Bronchial smooth muscle cell (primary cell): ENCODE measurements around the gene MAGEL2. TPM values are rescaled to one million over a fixed set of nuclear protein-coding genes. Genes with fewer than 3 reads are reported as not detected.

Experiments used
- total RNA-seq: library from RNA; depleted of rRNA; stranded (reverse); fragments of >200 nt; gene quantifications from 2 replicates; pipeline ENCODE4 v1.2.1, GENCODE V29; 2014

MAGEL2 gene
- under 0.01 TPM in 2 replicates for total RNA-seq

DNA sequence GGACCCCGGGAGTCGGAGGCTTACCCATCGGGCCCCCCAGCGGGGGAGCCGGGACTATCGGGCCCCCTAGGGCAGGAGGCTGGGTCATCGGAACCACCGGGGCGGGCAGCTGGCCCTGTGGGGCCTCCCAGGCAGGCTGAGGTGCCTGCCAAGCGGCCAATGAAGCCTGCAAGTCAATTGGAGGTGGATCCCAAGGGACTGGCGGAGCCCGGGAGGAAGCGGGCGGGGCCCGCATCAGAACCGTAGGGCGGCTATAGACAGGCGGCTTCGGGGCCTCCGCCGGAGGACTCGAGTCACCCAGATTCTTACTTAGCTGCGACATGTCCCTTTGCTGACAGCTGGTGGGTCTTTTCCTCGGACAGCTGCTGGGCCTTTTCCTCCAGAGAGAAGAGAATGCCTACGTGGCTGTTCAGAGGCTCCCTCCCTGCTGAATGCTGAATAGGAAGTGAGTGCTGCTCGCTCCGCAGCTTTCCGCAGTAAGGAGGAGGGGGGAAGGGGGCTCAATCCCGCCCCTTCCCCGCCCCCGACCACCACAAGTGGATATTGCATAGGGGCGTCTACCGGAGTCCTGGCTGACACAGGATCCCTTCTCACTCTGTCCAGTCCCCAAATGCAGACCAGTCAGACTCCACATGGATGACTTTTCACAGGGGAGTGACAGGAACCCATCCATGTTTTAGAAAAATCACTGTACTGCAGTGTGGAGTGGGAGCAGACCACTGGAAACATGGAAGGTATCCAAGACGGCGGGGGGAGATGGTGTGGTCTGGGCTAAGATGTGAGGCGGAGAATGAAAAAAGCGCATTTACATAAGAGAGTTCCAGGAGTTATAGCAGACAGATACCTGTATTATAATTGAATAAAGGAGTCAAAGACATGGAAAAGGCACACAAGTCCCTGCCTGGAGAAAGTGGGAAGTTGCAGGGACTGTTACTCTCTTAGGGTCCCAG lies at the start of gene MAGEL2:
MAGEL2 (minus strand) TSS at position 447 of the 950 bp plus-strand sequence; CDS start at position 322, 125 bp downstream.

DNA sequence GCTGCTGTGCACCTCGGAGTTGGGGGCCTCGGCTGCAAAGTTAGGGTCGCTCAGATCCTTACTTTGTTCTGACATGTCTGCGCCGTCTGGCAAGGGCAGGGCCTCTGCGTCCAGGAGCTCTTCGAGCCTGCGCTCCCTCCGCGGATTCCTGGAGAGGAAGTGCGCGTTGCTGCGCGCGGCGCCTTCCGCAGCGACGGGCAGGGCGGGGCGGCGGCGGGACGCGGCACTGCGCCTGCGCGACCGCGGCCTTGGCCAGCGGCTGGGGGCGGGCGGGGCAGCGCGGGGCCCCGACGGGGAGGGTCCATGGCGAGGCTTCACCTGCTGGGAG lies 39.4 kb upstream of the MAGEL2 start, which contains the start of gene NDN:
NDN (minus strand) TSS at position 163 of the 328 bp plus-strand sequence; CDS start at position 75, 88 bp downstream.

Other genes starting within 250 kb of the MAGEL2 start
- not detected in 2 replicates for gene GOLGA6L2, start 200.6 kb downstream of the MAGEL2 start, total RNA-seq
- gene MKRN3, start 82.2 kb downstream of the MAGEL2 start, total RNA-seq = 0.09 and 0.32 TPM in 2 replicates
- gene NDN, start 39.4 kb upstream of the MAGEL2 start, total RNA-seq = 34.1 and 36.9 TPM in 2 replicates